Left lung (tissue), 10 donors: ENCODE results near the gene MYL12A. TPM values are rescaled to one million over a fixed set of nuclear protein-coding genes. Genes with fewer than 3 reads are reported as not detected.

Experiments used
- ATAC-seq: fragments of 200-7000 bp; cut with Tn5 transposase; one replicate; pipeline ENCODE4 v1.9.1; 2020; ENCODE audit warnings: moderate library complexity
- DNase-seq, 4 donors: peaks; one replicate each; pipeline ENCODE4 v3.0.0-alpha.2; 2013 to 2020
- H3K27ac ChIP-seq, 2 donors: fragments of 200-600 bp; sonication (generic) in 1 of 2; one replicate each; pipeline versions ENCODE4 v1.5.0 to v1.8.0; 2020 to 2021
- H3K27me3 ChIP-seq, 2 donors: fragments of 200-600 bp; sonication (generic) in 1 of 2; one replicate each; pipeline versions ENCODE4 v1.5.0 to v1.8.0; 2020 to 2021
- H3K36me3 ChIP-seq, 2 donors: fragments of 200-600 bp; sonication (generic) in 1 of 2; one replicate each; pipeline versions ENCODE4 v1.5.0 to v1.8.0; 2020 to 2021
- H3K4me1 ChIP-seq, 2 donors: fragments of 200-600 bp; one replicate each; pipeline ENCODE4 v1.8.0; 2021
- H3K4me3 ChIP-seq, 2 donors: fragments of 200-600 bp; sonication (generic) in 1 of 2; one replicate each; pipeline versions ENCODE4 v1.5.0 to v1.8.0; 2020 to 2021; ENCODE audit warnings: mild to moderate bottlenecking in 1 of 2
- H3K9me3 ChIP-seq, 2 donors: fragments of 200-600 bp; sonication (generic) in 1 of 2; one replicate each; pipeline versions ENCODE4 v1.5.0 to v1.8.0; 2020 to 2021
- CTCF ChIP-seq, 2 donors: fragments of 200-600 bp; sonication (generic) in 1 of 2; IDR thresholded peaks; one replicate each; pipeline versions ENCODE4 v1.5.0 to v1.8.0; 2021; ENCODE audit warnings: antibody characterized with exemption in 2 of 2
- intact Hi-C, 2 donors: fragments of 100-400 bp; cut with DNase I; formaldehyde crosslinking; loops; one replicate each; pipeline versions ENCODE4 v1.11.2 to v1.14.2; 2022
- polyA plus RNA-seq, 6 donors: library from polyadenylated mRNA; unstranded; fragments of 120-200 nt; gene quantifications; one replicate each; pipeline ENCODE4 v1.2.1, GENCODE V29; 2013; ENCODE audit not compliant: insufficient read length in 6 of 6
- total RNA-seq, 2 donors: library from RNA; stranded (reverse); fragmentation: NEBNext Ultra II Directional; extraction: Animal tissue kit (Norgen Biotek cat#: 25700); gene quantifications; one replicate each; pipeline ENCODE4 v1.2.1, GENCODE V29; 2021
- donor health status: DM: no; HTN: yes; CAD: no.
- donor health status: DM: no; HTN: no; CAD: no.

Gene MYL12A
- total and polyA plus RNA-seq, 8 donors = 324 to 556 (median 361) TPM

- ATAC-seq (peak; percentile 52), DNase-seq (peak in 1 of 4 donors; percentile 22)
- no peak overlapping the region for H3K4me3 ChIP-seq
- peak overlapping the region; percentile 46 to 78 for H3K27ac ChIP-seq
- H3K9me3 ChIP-seq = no peaks in the 10 kb centered on the region
- peaks cover 9 to 68% of the 10 kb centered on the region in 2 donors for H3K4me1 ChIP-seq
- H3K27me3 ChIP-seq = no peaks in the 10 kb centered on the region
- H3K36me3 ChIP-seq = peaks cover 8 to 66% of the 10 kb centered on the region in 2 donors
- TF ChIP-seq CTCF (IDR thresholded peaks at IDR 0.05) = no peak
- intact Hi-C loops = no loop called here
Measured at GRCh38 chr18:3256693-3257626, 9.4 kb downstream of the MYL12A start.

- TF ChIP-seq CTCF (IDR thresholded peaks at IDR 0.05) = no peak
- no peak for ATAC-seq
- H3K36me3 ChIP-seq = peaks cover 8 to 66% of the 10 kb centered on the region in 2 donors
- intact Hi-C loops = no loop called here
- H3K9me3 ChIP-seq = no peaks in the 10 kb centered on the region
- peak overlapping the region in 1 of 2 donors; percentile 78 for H3K27ac ChIP-seq
- H3K27me3 ChIP-seq = no peaks in the 10 kb centered on the region
- H3K4me1 ChIP-seq = peaks cover 9 to 61% of the 10 kb centered on the region in 2 donors
- no peak overlapping the region for H3K4me3 ChIP-seq
- no peak for DNase-seq
Measured at GRCh38 chr18:3257627-3258120, 10.1 kb downstream of the MYL12A start.

GRCh38 chr18:3260995-3261372 lies 13.4 kb downstream of the MYL12A start:
- no peaks in the 10 kb centered on the region for H3K9me3 ChIP-seq
- TF ChIP-seq CTCF (IDR thresholded peaks at IDR 0.05) = no peak
- H3K36me3 ChIP-seq = peaks cover 3 to 35% of the 10 kb centered on the region in 2 donors
- no peak for ATAC-seq
- no peaks in the 10 kb centered on the region for H3K27me3 ChIP-seq
- intact Hi-C loops = no loop called here
- H3K4me1 ChIP-seq = peaks cover 30 to 66% of the 10 kb centered on the region in 2 donors
- DNase-seq = no peak
- H3K4me3 ChIP-seq = peak overlapping the region; percentile 70 to 82
- H3K27ac ChIP-seq = peak overlapping the region; percentile 97 to 99

- TF ChIP-seq CTCF (IDR thresholded peaks at IDR 0.05) = no peak
- intact Hi-C loops = no loop called here
- H3K36me3 ChIP-seq = peaks cover 0 to 29% of the 10 kb centered on the region in 2 donors
- peaks cover 24 to 66% of the 10 kb centered on the region in 2 donors for H3K4me1 ChIP-seq
- DNase-seq = peak; percentile 82 to 95 (median 86)
- H3K4me3 ChIP-seq = peak within 1 kb of the TSS; percentile 70 to 82
- H3K27me3 ChIP-seq = no peaks in the 10 kb centered on the region
- peak within 1 kb of the TSS; percentile 97 to 99 for H3K27ac ChIP-seq
- ATAC-seq = peak; percentile 91
- H3K9me3 ChIP-seq = no peaks in the 10 kb centered on the region
Measured at GRCh38 chr18:3261373-3262233, 14.0 kb downstream of the MYL12A start, which contains the start of gene MYL12B. Gene MYL12B, plus strand, starts transcription at chr18:3262133. Its CDS starts 10,766 bp downstream, at chr18:3272899.
